Stimulated activated naive B cell treated with anti-CD40 and anti-IgM and Interleukin-4, amounts not matched to agents 10 μg/mL and 1 μg/mL and 100 μg/mL, for 72 hours (primary cell): ENCODE data around the gene ABI2.

Experiments used
- ATAC-seq, 2 donors: fragments of 150-1000 bp; cut with Tn5 transposase; replicated peaks; 2 replicates each; pipeline ENCODE4 v1.10.0; 2021; ENCODE audit warnings: moderate library complexity in 1 of 2
- DNase-seq: peaks from one replicate; pipeline ENCODE4 v3.0.0; 2021
- H3K27ac Mint-ChIP-seq: one replicate; pipeline ENCODE4 v1.8.0; 2022; ENCODE audit warnings: mild to moderate bottlenecking, mixed read lengths
- H3K27me3 Mint-ChIP-seq, 2 donors: one replicate each; pipeline ENCODE4 v1.8.0; 2022; ENCODE audit warnings: mixed read lengths in 2 of 2
- H3K36me3 Mint-ChIP-seq, 2 donors: one replicate each; pipeline ENCODE4 v1.8.0; 2022; ENCODE audit warnings: mixed read lengths in 2 of 2, mild to moderate bottlenecking in 1 of 2
- H3K4me1 Mint-ChIP-seq, 2 donors: one replicate each; pipeline ENCODE4 v1.8.0; 2022; ENCODE audit warnings: mixed read lengths in 2 of 2, mild to moderate bottlenecking in 1 of 2
- H3K4me3 Mint-ChIP-seq, 2 donors: one replicate each; pipeline ENCODE4 v1.8.0; 2022; ENCODE audit warnings: mild to moderate bottlenecking in 2 of 2, mixed read lengths in 2 of 2, moderate library complexity in 1 of 2
- H3K9me3 Mint-ChIP-seq, 2 donors: one replicate each; pipeline ENCODE4 v1.8.0; 2022; ENCODE audit warnings: mixed read lengths in 2 of 2, mild to moderate bottlenecking in 1 of 2

The ABI2 gene

GRCh38 chr2:203451689-203452088 is 123.5 kb downstream of the ABI2 start:
- no peak overlapping the region for H3K27ac Mint-ChIP-seq
- no peak overlapping the region for H3K4me3 Mint-ChIP-seq
- no peaks in the 10 kb centered on the region for H3K9me3 Mint-ChIP-seq
- no peaks in the 10 kb centered on the region for H3K4me1 Mint-ChIP-seq
- no peaks in the 10 kb centered on the region for H3K36me3 Mint-ChIP-seq
- no peaks in the 10 kb centered on the region for H3K27me3 Mint-ChIP-seq
- DNase-seq (no peak), ATAC-seq (no peak)

- Mint-ChIP-seq H3K4me3 (no peak overlapping the region), H3K27ac (no peak overlapping the region), H3K36me3 (no peaks in the 10 kb centered on the region), H3K9me3 (no peaks in the 10 kb centered on the region), H3K27me3 (no peaks in the 10 kb centered on the region), H3K4me1 (no peaks in the 10 kb centered on the region)
- DNase-seq: no peak
- ATAC-seq: peak in 1 of 2 donors; percentile 58
These were observed 125.8 kb downstream of the ABI2 start for GRCh38 chr2:203453858-203454451.

- DNase-seq: no peak
- Mint-ChIP-seq H3K27ac (no peak overlapping the region), H3K9me3 (no peaks in the 10 kb centered on the region), H3K4me1 (no peaks in the 10 kb centered on the region), H3K36me3 (no peaks in the 10 kb centered on the region), H3K27me3 (no peaks in the 10 kb centered on the region), H3K4me3 (no peak overlapping the region)
- no peak for ATAC-seq
These were observed 127.0 kb downstream of the ABI2 start for GRCh38 chr2:203455209-203455608.

GRCh38 chr2:203461746-203462145 is 133.6 kb downstream of the ABI2 start:
- no peak for DNase-seq
- Mint-ChIP-seq H3K9me3 (no peaks in the 10 kb centered on the region), H3K36me3 (no peaks in the 10 kb centered on the region), H3K4me1 (no peaks in the 10 kb centered on the region), H3K27ac (no peak overlapping the region), H3K4me3 (no peak overlapping the region), H3K27me3 (peaks cover 9 to 10% of the 10 kb centered on the region in 2 donors)
- ATAC-seq: no peak

- ATAC-seq: no peak
- Mint-ChIP-seq H3K4me1 (no peaks in the 10 kb centered on the region), H3K9me3 (no peaks in the 10 kb centered on the region), H3K27ac (no peak overlapping the region), H3K36me3 (no peaks in the 10 kb centered on the region), H3K4me3 (no peak overlapping the region), H3K27me3 (peaks cover 9 to 10% of the 10 kb centered on the region in 2 donors)
- DNase-seq: no peak
These were observed 134.1 kb downstream of the ABI2 start for GRCh38 chr2:203462308-203462707.

- Mint-ChIP-seq H3K9me3 (no peaks in the 10 kb centered on the region), H3K27me3 (peaks cover 10% of the 10 kb centered on the region in 2 donors), H3K36me3 (no peaks in the 10 kb centered on the region), H3K4me1 (no peaks in the 10 kb centered on the region), H3K27ac (no peak overlapping the region), H3K4me3 (no peak overlapping the region)
- DNase-seq: no peak
- ATAC-seq: no peak
These were observed 135.1 kb downstream of the ABI2 start for GRCh38 chr2:203463266-203463678.

- no peak overlapping the region for H3K4me3 Mint-ChIP-seq
These were observed 141.4 kb downstream of the ABI2 start for GRCh38 chr2:203469546-203469945.

GRCh38 chr2:203470371-203470770 is 142.2 kb downstream of the ABI2 start:
- peaks cover 5 to 19% of the 10 kb centered on the region in 2 donors for H3K27me3 Mint-ChIP-seq
- H3K36me3 Mint-ChIP-seq: no peaks in the 10 kb centered on the region
- DNase-seq (no peak), ATAC-seq (no peak)
- no peak overlapping the region for H3K27ac Mint-ChIP-seq
- H3K4me1 Mint-ChIP-seq: no peaks in the 10 kb centered on the region
- no peaks in the 10 kb centered on the region for H3K9me3 Mint-ChIP-seq
- H3K4me3 Mint-ChIP-seq: no peak overlapping the region

More at GRCh38 chr2:203469546-203469945, 141.4 kb downstream of the ABI2 start:
- ATAC-seq: no peak
- Mint-ChIP-seq H3K27me3 (peaks cover 10 to 23% of the 10 kb centered on the region in 2 donors), H3K27ac (no peak overlapping the region), H3K4me1 (no peaks in the 10 kb centered on the region), H3K9me3 (no peaks in the 10 kb centered on the region), H3K36me3 (no peaks in the 10 kb centered on the region)
- no peak for DNase-seq

- ATAC-seq (no peak), DNase-seq (no peak)
- Mint-ChIP-seq H3K9me3 (no peaks in the 10 kb centered on the region), H3K4me3 (no peak overlapping the region), H3K36me3 (no peaks in the 10 kb centered on the region), H3K27ac (no peak overlapping the region), H3K27me3 (peaks cover 0 to 14% of the 10 kb centered on the region in 2 donors), H3K4me1 (no peaks in the 10 kb centered on the region)
These were observed 143.1 kb downstream of the ABI2 start for GRCh38 chr2:203471323-203471722.

- Mint-ChIP-seq H3K4me1 (no peaks in the 10 kb centered on the region), H3K36me3 (no peaks in the 10 kb centered on the region), H3K27me3 (peaks cover 0 to 7% of the 10 kb centered on the region in 2 donors), H3K9me3 (no peaks in the 10 kb centered on the region), H3K27ac (no peak overlapping the region), H3K4me3 (no peak overlapping the region)
- ATAC-seq (no peak), DNase-seq (no peak)
These were observed 148.7 kb downstream of the ABI2 start for GRCh38 chr2:203476881-203477280.

GRCh38 chr2:203480623-203481022 is 152.4 kb downstream of the ABI2 start:
- Mint-ChIP-seq H3K27me3 (peaks cover 3 to 12% of the 10 kb centered on the region in 2 donors), H3K27ac (no peak overlapping the region), H3K36me3 (no peaks in the 10 kb centered on the region), H3K4me1 (peaks cover 0 to 4% of the 10 kb centered on the region in 2 donors), H3K9me3 (no peaks in the 10 kb centered on the region), H3K4me3 (no peak overlapping the region)
- no peak for DNase-seq
- ATAC-seq: no peak

- peaks cover 0 to 4% of the 10 kb centered on the region in 2 donors for H3K4me1 Mint-ChIP-seq
- DNase-seq (peak; percentile 13), ATAC-seq (peak; percentile 91 to 94)
- peaks cover 0 to 12% of the 10 kb centered on the region in 2 donors for H3K27me3 Mint-ChIP-seq
- H3K36me3 Mint-ChIP-seq: no peaks in the 10 kb centered on the region
- no peak overlapping the region for H3K27ac Mint-ChIP-seq
- no peak overlapping the region for H3K4me3 Mint-ChIP-seq
- H3K9me3 Mint-ChIP-seq: no peaks in the 10 kb centered on the region
These were observed 156.3 kb downstream of the ABI2 start for GRCh38 chr2:203484266-203485112.

- peaks cover 0 to 1% of the 10 kb centered on the region in 2 donors for H3K27me3 Mint-ChIP-seq
- H3K4me3 Mint-ChIP-seq: no peak overlapping the region
- no peak overlapping the region for H3K27ac Mint-ChIP-seq
- no peaks in the 10 kb centered on the region for H3K9me3 Mint-ChIP-seq
- ATAC-seq: no peak
- H3K4me1 Mint-ChIP-seq: no peaks in the 10 kb centered on the region
- no peaks in the 10 kb centered on the region for H3K36me3 Mint-ChIP-seq
- no peak for DNase-seq
These were observed 161.3 kb downstream of the ABI2 start for GRCh38 chr2:203489531-203489930.

- Mint-ChIP-seq H3K9me3 (no peaks in the 10 kb centered on the region), H3K4me3 (no peak overlapping the region), H3K4me1 (no peaks in the 10 kb centered on the region), H3K27ac (no peak overlapping the region), H3K27me3 (peaks cover 0 to 4% of the 10 kb centered on the region in 2 donors), H3K36me3 (no peaks in the 10 kb centered on the region)
- ATAC-seq (no peak), DNase-seq (no peak)
These were observed 162.2 kb downstream of the ABI2 start for GRCh38 chr2:203490391-203490790.

GRCh38 chr2:203492965-203493364 is 164.8 kb downstream of the ABI2 start:
- H3K4me1 Mint-ChIP-seq: no peaks in the 10 kb centered on the region
- peaks cover 0 to 4% of the 10 kb centered on the region in 2 donors for H3K27me3 Mint-ChIP-seq
- no peak overlapping the region for H3K4me3 Mint-ChIP-seq
- H3K36me3 Mint-ChIP-seq: no peaks in the 10 kb centered on the region
- no peak for DNase-seq
- H3K27ac Mint-ChIP-seq: no peak overlapping the region
- ATAC-seq: peak in 1 of 2 donors; percentile 41
- no peaks in the 10 kb centered on the region for H3K9me3 Mint-ChIP-seq
